Tibial nerve (tissue), 4 donors: Measurements from ENCODE around the gene BTBD8.

Experiments
- EP300 ChIP-seq, 2 donors: sonication (generic); formaldehyde crosslinking; IDR thresholded peaks; one replicate each; pipeline ENCODE4 v1.6.1; 2017; ENCODE audit warnings: antibody characterized with exemption in 2 of 2, mild to moderate bottlenecking in 1 of 2
- POLR2A ChIP-seq, 2 donors: fragments of 450-650 bp; IDR thresholded peaks; one replicate each; pipeline ENCODE4 v1.6.1; 2017; ENCODE audit warnings: antibody characterized with exemption in 2 of 2, mild to moderate bottlenecking in 2 of 2, moderate library complexity in 2 of 2
- TF ChIP-seq, protein P1 (sequence below), 5 experiments: fragments of 200-600 bp in 3 of 5; fragments of 450-650 bp in 2 of 5; sonication (generic) in 3 of 5; IDR thresholded peaks; one replicate each; pipeline ENCODE4 v1.5.1; 2016 to 2019; ENCODE audit warnings: antibody characterized with exemption in 5 of 5, mild to moderate bottlenecking in 3 of 5, moderate library complexity in 2 of 5

- TF ChIP-seq, protein P1, sequence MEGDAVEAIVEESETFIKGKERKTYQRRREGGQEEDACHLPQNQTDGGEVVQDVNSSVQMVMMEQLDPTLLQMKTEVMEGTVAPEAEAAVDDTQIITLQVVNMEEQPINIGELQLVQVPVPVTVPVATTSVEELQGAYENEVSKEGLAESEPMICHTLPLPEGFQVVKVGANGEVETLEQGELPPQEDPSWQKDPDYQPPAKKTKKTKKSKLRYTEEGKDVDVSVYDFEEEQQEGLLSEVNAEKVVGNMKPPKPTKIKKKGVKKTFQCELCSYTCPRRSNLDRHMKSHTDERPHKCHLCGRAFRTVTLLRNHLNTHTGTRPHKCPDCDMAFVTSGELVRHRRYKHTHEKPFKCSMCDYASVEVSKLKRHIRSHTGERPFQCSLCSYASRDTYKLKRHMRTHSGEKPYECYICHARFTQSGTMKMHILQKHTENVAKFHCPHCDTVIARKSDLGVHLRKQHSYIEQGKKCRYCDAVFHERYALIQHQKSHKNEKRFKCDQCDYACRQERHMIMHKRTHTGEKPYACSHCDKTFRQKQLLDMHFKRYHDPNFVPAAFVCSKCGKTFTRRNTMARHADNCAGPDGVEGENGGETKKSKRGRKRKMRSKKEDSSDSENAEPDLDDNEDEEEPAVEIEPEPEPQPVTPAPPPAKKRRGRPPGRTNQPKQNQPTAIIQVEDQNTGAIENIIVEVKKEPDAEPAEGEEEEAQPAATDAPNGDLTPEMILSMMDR (IDR thresholded peaks at IDR 0.05) = no peak
- TF ChIP-seq POLR2A (IDR thresholded peaks at IDR 0.05) (no peak), EP300 (IDR thresholded peaks at IDR 0.05) (no peak)
Observed at GRCh38 chr1:92030656-92031107, 49.5 kb upstream of the BTBD8 start.
